ENCODE results near the gene MACIR. TPM values are rescaled to one million over a fixed set of nuclear protein-coding genes. Genes with fewer than 3 reads are reported as not detected.

MACIR gene
- total and polyA plus RNA-seq, 4 donors, result 0.69 to 18.6 (median 0.83) TPM

GRCh38 chr5:103290846-103291245 is 32.3 kb downstream of the MACIR start:
- TF ChIP-seq CTCF (IDR thresholded peaks at IDR 0.05; ENCODE audit: low read depth, low read length, missing input control) (no peak), YY1 (IDR thresholded peaks at IDR 0.05) (no peak), RXRA (IDR thresholded peaks at IDR 0.05) (no peak), EGR1 (IDR thresholded peaks at IDR 0.05; ENCODE audit: low read depth in 2 of 2) (no peak), FOXA1 (IDR thresholded peaks at IDR 0.05) (no peak), SP1 (IDR thresholded peaks at IDR 0.05) (no peak), HNF4A (conservative IDR thresholded peaks at IDR 0.05) (no peak), TAF1 (conservative IDR thresholded peaks at IDR 0.05) (no peak), JUND (IDR thresholded peaks at IDR 0.05) (no peak), FOXA2 (IDR thresholded peaks at IDR 0.05) (no peak), MAX (IDR thresholded peaks at IDR 0.05) (no peak), ATF3 (IDR thresholded peaks at IDR 0.05) (no peak)
- H3K9ac ChIP-seq (ENCODE audit: low read depth in 1 of 2, low read length in 2 of 2), result no peak overlapping the region
- no peak for DNase-seq (ENCODE audit: low spot score)
- no peak overlapping the region for H3K4me3 ChIP-seq (ENCODE audit: low read depth in 1 of 3, low read length in 3 of 3)
- H3K4me1 ChIP-seq (ENCODE audit: control insufficient read depth in 4 of 4, insufficient read depth in 4 of 4, low read length in 3 of 4), result no peaks in the 10 kb centered on the region
- H3K36me3 ChIP-seq (ENCODE audit: control insufficient read depth in 4 of 4, insufficient read depth in 3 of 4, low read depth in 1 of 4, low read length in 3 of 4), result no peaks in the 10 kb centered on the region
- WGBS, result 64% methylated on average over 1 of the region's 1 CpG
- no peaks in the 10 kb centered on the region for H3K9me3 ChIP-seq (ENCODE audit: control insufficient read depth in 4 of 4, low read length in 3 of 4)
- H3K27ac ChIP-seq (ENCODE audit: low read depth in 1 of 2, low read length in 2 of 2), result no peak overlapping the region
- no peaks in the 10 kb centered on the region for H3K27me3 ChIP-seq (ENCODE audit: control insufficient read depth in 4 of 4, insufficient read depth in 4 of 4, low read length in 3 of 4)

- no peak for TF ChIP-seq NR2F2 (IDR thresholded peaks at IDR 0.05)
- no peak for TF ChIP-seq SP1 (IDR thresholded peaks at IDR 0.05)
- no peak for TF ChIP-seq YY1 (IDR thresholded peaks at IDR 0.05)
- TF ChIP-seq REST (IDR thresholded peaks at IDR 0.05), result no peak
- TF ChIP-seq MAX (IDR thresholded peaks at IDR 0.05), result no peak
- no peak for TF ChIP-seq GABPA (IDR thresholded peaks at IDR 0.05 in 1 of 2, conservative IDR thresholded peaks at IDR 0.05 in 1 of 2)
- TF ChIP-seq RAD21 (IDR thresholded peaks at IDR 0.05), result no peak
- no peak for TF ChIP-seq HNF4A (conservative IDR thresholded peaks at IDR 0.05)
- TF ChIP-seq JUND (IDR thresholded peaks at IDR 0.05), result no peak
- no peak for TF ChIP-seq FOXA2 (IDR thresholded peaks at IDR 0.05)
- no peak for TF ChIP-seq EGR1 (IDR thresholded peaks at IDR 0.05; ENCODE audit: low read depth in 2 of 2)
- TF ChIP-seq ZBTB33 (IDR thresholded peaks at IDR 0.05), result no peak
- 97% methylated on average over 4 of the region's 4 CpGs for WGBS
- H3K27me3 ChIP-seq (ENCODE audit: control insufficient read depth in 4 of 4, insufficient read depth in 4 of 4, low read length in 3 of 4), result no peaks in the 10 kb centered on the region
- no peak overlapping the region for H3K27ac ChIP-seq (ENCODE audit: low read depth in 1 of 2, low read length in 2 of 2)
- H3K4me3 ChIP-seq (ENCODE audit: low read depth in 1 of 3, low read length in 3 of 3), result no peak overlapping the region
- no peak for DNase-seq (ENCODE audit: low spot score)
- H3K4me1 ChIP-seq (ENCODE audit: control insufficient read depth in 4 of 4, insufficient read depth in 4 of 4, low read length in 3 of 4), result no peaks in the 10 kb centered on the region
- H3K36me3 ChIP-seq (ENCODE audit: control insufficient read depth in 4 of 4, insufficient read depth in 3 of 4, low read depth in 1 of 4, low read length in 3 of 4), result no peaks in the 10 kb centered on the region
- H3K9me3 ChIP-seq (ENCODE audit: control insufficient read depth in 4 of 4, low read length in 3 of 4), result no peaks in the 10 kb centered on the region
- no peak overlapping the region for H3K9ac ChIP-seq (ENCODE audit: low read depth in 1 of 2, low read length in 2 of 2)
Observed at GRCh38 chr5:103291606-103292005, 33.0 kb downstream of the MACIR start.

Measured in liver (tissue), 9 donors.